MM.1S (cell line): ENCODE measurements around the gene KCNC3.

Source experiments
- DNase-seq: peaks from one replicate; pipeline ENCODE4 v3.0.0-alpha.2; 2015
- H2AFZ ChIP-seq: fragments of 300-600 bp; sonication (generic); 2 replicates; pipeline ENCODE4 v1.6.0; 2016; ENCODE audit warnings: antibody characterized with exemption, low read length
- H3F3A ChIP-seq: fragments of 300-600 bp; sonication (generic); 2 replicates; pipeline ENCODE4 v1.6.1; 2016; ENCODE audit warnings: mild to moderate bottlenecking, antibody characterized with exemption, low read length, moderate library complexity, mixed read lengths; ENCODE audit not compliant: insufficient read depth
- H3K27ac ChIP-seq: fragments of 300-600 bp; sonication (generic); 2 replicates; pipeline ENCODE4 v1.5.1; 2016; ENCODE audit warnings: mild to moderate bottlenecking, low read length
- H3K27me3 ChIP-seq: fragments of 300-600 bp; sonication (generic); replicated peaks from 2 replicates; pipeline ENCODE4 v1.6.0; 2016; ENCODE audit warnings: low read length; ENCODE audit not compliant: insufficient read depth
- H3K36me3 ChIP-seq: fragments of 300-600 bp; sonication (generic); replicated peaks from 2 replicates; pipeline ENCODE4 v1.6.1; 2016; ENCODE audit warnings: mild to moderate bottlenecking, low read length, mixed read lengths; ENCODE audit not compliant: insufficient read depth
- H3K4me1 ChIP-seq: fragments of 300-600 bp; sonication (generic); 2 replicates; pipeline ENCODE4 v1.6.1; 2016; ENCODE audit warnings: low read length, mixed read lengths
- H3K4me2 ChIP-seq: fragments of 300-600 bp; sonication (generic); 2 replicates; pipeline ENCODE4 v1.6.0; 2016; ENCODE audit warnings: low read depth, low read length
- H3K4me3 ChIP-seq: fragments of 300-600 bp; sonication (generic); 2 replicates; pipeline ENCODE4 v1.5.1; 2016; ENCODE audit warnings: low read length, mixed read lengths
- H3K79me2 ChIP-seq: fragments of 300-600 bp; sonication (generic); 2 replicates; pipeline ENCODE4 v1.6.1; 2016; ENCODE audit warnings: mixed run types, low read length, mixed read lengths
- H3K9ac ChIP-seq: fragments of 300-600 bp; sonication (generic); 2 replicates; pipeline ENCODE4 v1.6.1; 2016; ENCODE audit warnings: low read length, mixed read lengths
- H3K9me2 ChIP-seq: fragments of 300-600 bp; sonication (generic); replicated peaks from 2 replicates; pipeline ENCODE4 v1.6.1; 2016; ENCODE audit warnings: mild to moderate bottlenecking, low read length, mixed read lengths; ENCODE audit not compliant: insufficient read depth
- H3K9me3 ChIP-seq: fragments of 300-600 bp; sonication (generic); replicated peaks from 2 replicates; pipeline ENCODE4 v1.6.1; 2016; ENCODE audit warnings: mild to moderate bottlenecking, low read length, mixed read lengths; ENCODE audit not compliant: insufficient read depth
- H4K20me1 ChIP-seq: fragments of 300-600 bp; sonication (generic); 2 replicates; pipeline ENCODE4 v1.6.1; 2016; ENCODE audit warnings: mild to moderate bottlenecking, low read length, moderate library complexity, mixed read lengths; ENCODE audit not compliant: insufficient read depth
- EZH2 ChIP-seq: fragments of 300-600 bp; sonication (generic); optimal IDR thresholded peaks from 2 replicates; pipeline ENCODE3; 2017; ENCODE audit warnings: low read depth, mild to moderate bottlenecking, antibody characterized with exemption, low read length, mixed read lengths
- EZH2phosphoT487 ChIP-seq: fragments of 300-600 bp; sonication (generic); IDR thresholded peaks from 2 replicates; pipeline ENCODE4 v1.6.1; 2018; ENCODE audit warnings: antibody characterized with exemption, low read length
- TF ChIP-seq, protein P1 (sequence below): fragments of 300-600 bp; sonication (generic); IDR thresholded peaks from 2 replicates; pipeline ENCODE4 v1.5.1; 2016; ENCODE audit warnings: antibody characterized with exemption, low read length, mixed read lengths

The KCNC3 gene

DNA sequence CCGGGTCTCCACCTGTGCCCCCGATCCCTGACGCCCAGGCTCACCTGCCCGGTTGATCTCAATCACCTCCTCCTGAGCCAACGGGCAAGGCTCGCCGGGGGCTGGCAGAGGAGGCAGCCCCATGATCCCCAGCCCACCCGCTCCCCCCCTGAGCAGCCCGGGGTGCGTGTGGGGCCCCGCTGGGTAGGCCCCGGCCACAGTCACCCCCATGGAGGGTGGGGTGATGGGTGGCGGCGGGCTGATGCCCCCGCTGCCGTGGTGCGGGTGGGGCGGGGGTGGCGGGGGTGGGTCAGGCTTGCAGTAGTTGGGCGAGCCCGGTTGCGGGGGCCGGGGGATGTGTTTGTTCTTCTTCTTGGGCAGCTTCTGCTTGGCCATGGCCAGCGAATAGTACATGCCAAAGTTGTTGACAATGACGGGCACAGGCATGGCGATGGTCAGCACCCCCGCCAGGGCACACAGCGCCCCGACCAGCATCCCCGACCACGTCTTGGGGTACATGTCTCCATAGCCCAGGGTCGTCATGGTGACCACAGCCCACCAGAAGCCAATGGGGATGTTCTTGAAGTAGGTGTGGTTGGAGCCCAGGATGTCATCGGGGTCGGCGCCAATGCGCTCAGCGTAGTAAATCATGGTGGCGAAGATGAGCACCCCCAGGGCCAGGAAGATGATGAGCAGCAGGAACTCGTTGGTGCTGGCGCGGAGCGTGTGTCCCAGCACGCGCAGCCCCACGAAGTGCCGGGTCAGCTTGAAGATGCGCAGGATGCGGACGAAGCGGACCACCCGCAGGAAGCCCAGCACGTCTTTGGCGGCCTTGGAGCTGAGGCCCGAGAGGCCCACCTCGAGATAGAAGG lies 6.0 kb downstream of the KCNC3 start:
- Histone ChIP-seq H3K9ac (no peak overlapping the region), H3K27ac (no peak overlapping the region), H4K20me1 (no peaks in the 10 kb centered on the region), H3F3A (no peaks in the 10 kb centered on the region), H3K9me2 (no peaks in the 10 kb centered on the region), H2AFZ (no peak overlapping the region), H3K27me3 (peaks cover 61% of the 10 kb centered on the region), H3K9me3 (no peaks in the 10 kb centered on the region), H3K4me1 (no peaks in the 10 kb centered on the region), H3K4me3 (no peak overlapping the region), H3K36me3 (no peaks in the 10 kb centered on the region), H3K4me2 (no peak overlapping the region), H3K79me2 (no peaks in the 10 kb centered on the region)
- DNase-seq, result no peak
- TF ChIP-seq, protein P1, sequence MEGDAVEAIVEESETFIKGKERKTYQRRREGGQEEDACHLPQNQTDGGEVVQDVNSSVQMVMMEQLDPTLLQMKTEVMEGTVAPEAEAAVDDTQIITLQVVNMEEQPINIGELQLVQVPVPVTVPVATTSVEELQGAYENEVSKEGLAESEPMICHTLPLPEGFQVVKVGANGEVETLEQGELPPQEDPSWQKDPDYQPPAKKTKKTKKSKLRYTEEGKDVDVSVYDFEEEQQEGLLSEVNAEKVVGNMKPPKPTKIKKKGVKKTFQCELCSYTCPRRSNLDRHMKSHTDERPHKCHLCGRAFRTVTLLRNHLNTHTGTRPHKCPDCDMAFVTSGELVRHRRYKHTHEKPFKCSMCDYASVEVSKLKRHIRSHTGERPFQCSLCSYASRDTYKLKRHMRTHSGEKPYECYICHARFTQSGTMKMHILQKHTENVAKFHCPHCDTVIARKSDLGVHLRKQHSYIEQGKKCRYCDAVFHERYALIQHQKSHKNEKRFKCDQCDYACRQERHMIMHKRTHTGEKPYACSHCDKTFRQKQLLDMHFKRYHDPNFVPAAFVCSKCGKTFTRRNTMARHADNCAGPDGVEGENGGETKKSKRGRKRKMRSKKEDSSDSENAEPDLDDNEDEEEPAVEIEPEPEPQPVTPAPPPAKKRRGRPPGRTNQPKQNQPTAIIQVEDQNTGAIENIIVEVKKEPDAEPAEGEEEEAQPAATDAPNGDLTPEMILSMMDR, result no peak
- TF ChIP-seq EZH2 (no peak), EZH2phosphoT487 (no peak)

DNA sequence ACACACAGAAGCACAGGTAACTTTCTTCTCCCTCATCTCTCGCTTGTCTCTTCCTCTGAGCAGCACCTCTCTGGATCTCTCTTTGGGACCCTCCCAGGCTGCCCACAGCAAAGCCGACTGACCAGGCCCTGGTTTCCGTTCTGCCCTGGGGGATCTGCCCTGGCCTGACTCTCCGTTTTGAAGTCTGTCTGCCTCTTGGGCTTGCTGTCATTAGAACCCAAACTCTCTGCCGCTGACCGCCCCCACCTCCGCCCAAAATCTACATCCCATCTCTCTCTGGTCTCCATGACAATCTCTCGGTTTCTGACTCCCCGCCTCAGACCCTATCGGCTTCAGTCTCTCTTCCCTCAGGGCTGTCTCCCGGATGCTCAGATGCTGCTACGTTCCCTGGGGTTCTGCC lies 6.9 kb downstream of the KCNC3 start:
- no peak for DNase-seq
- H3K27ac ChIP-seq, result no peak overlapping the region
- H3K4me1 ChIP-seq, result no peaks in the 10 kb centered on the region
- H2AFZ ChIP-seq, result no peak overlapping the region
- H3K36me3 ChIP-seq, result no peaks in the 10 kb centered on the region
- H4K20me1 ChIP-seq, result no peaks in the 10 kb centered on the region
- H3K9me3 ChIP-seq, result no peaks in the 10 kb centered on the region
- TF ChIP-seq EZH2phosphoT487 (no peak), EZH2 (no peak)
- TF ChIP-seq, protein P1, result no peak
- H3K9me2 ChIP-seq, result no peaks in the 10 kb centered on the region
- H3K4me3 ChIP-seq, result no peak overlapping the region
- no peaks in the 10 kb centered on the region for H3F3A ChIP-seq
- H3K9ac ChIP-seq, result no peak overlapping the region
- H3K4me2 ChIP-seq, result no peak overlapping the region
- H3K79me2 ChIP-seq, result no peaks in the 10 kb centered on the region
- H3K27me3 ChIP-seq, result peaks cover 64% of the 10 kb centered on the region

DNA sequence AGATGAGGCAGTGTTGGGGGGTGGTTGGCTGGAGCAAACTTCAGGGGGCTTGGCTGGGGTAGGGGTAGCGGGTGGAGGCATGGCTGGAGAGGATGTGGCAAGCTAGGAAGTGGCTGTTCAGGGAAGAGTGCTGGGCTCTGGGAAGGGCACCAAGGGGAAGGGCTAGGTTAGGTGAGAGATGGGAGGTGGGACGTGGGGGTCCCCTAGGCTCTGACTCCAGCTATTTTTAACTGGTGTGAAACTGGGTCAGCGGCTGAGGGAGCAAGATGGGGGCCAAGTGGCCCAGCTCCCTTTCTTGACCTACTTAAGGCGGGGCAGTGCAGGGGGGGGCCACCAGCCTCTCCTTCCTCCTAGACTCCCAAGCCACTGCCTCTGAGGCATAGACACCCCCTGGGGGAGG lies 7.3 kb downstream of the KCNC3 start:
- no peaks in the 10 kb centered on the region for H4K20me1 ChIP-seq
- H3K4me1 ChIP-seq, result no peaks in the 10 kb centered on the region
- H3K9ac ChIP-seq, result no peak overlapping the region
- H3K27ac ChIP-seq, result no peak overlapping the region
- H3K79me2 ChIP-seq, result no peaks in the 10 kb centered on the region
- H3K4me2 ChIP-seq, result no peak overlapping the region
- H3K36me3 ChIP-seq, result no peaks in the 10 kb centered on the region
- H2AFZ ChIP-seq, result no peak overlapping the region
- no peak for DNase-seq
- H3K27me3 ChIP-seq, result peaks cover 60% of the 10 kb centered on the region
- no peaks in the 10 kb centered on the region for H3K9me2 ChIP-seq
- H3F3A ChIP-seq, result no peaks in the 10 kb centered on the region
- TF ChIP-seq EZH2phosphoT487 (no peak), EZH2 (no peak)
- TF ChIP-seq, protein P1, result no peak
- H3K9me3 ChIP-seq, result no peaks in the 10 kb centered on the region
- no peak overlapping the region for H3K4me3 ChIP-seq
